Measurements from ENCODE around the gene DAAM1. TPM values are rescaled to one million over a fixed set of nuclear protein-coding genes. Genes with fewer than 3 reads are reported as not detected.

DAAM1 gene
- total and polyA plus RNA-seq, 8 donors = 5.8 to 204 (median 31.3) TPM

GRCh38 chr14:59273737-59274136, 85.3 kb downstream of the DAAM1 start:
- TF ChIP-seq POLR2AphosphoS5 (IDR thresholded peaks at IDR 0.05) = no peak
- no peak for TF ChIP-seq CTCF (IDR thresholded peaks at IDR 0.05)
- TF ChIP-seq POLR2A (IDR thresholded peaks at IDR 0.05) = no peak
- no peak for TF ChIP-seq EP300 (IDR thresholded peaks at IDR 0.05)
- Histone ChIP-seq H3K27me3 (no peaks in the 10 kb centered on the region), H3K9me3 (no peaks in the 10 kb centered on the region), H3K27ac (no peak overlapping the region), H3K4me3 (no peak overlapping the region), H3K36me3 (peaks cover 0 to 8% (median 6%) of the 10 kb centered on the region in 4 donors), H3K4me1 (peaks cover 0 to 54% (median 20%) of the 10 kb centered on the region in 4 donors)
- intact Hi-C loops (cut with DNase I; ENCODE audit: low total_unique reads) = no loop called here
- no peak for DNase-seq
- 89 to 97% (median 96%) methylated on average over 4 of the region's 4 CpGs for WGBS, 5 donors

GRCh38 chr14:59274991-59275391, 86.5 kb downstream of the DAAM1 start:
- H3K27me3 ChIP-seq = no peaks in the 10 kb centered on the region
- 57 to 75% (median 71%) methylated on average over 3 of the region's 3 CpGs for WGBS, 5 donors
- H3K4me1 ChIP-seq = peaks cover 0 to 54% (median 22%) of the 10 kb centered on the region in 4 donors
- peak overlapping the region in 3 of 5 donors; percentile 1 to 52 (median 15) for H3K27ac ChIP-seq
- DNase-seq = peak in 1 of 2 donors; percentile 27
- no peak overlapping the region for H3K4me3 ChIP-seq
- H3K36me3 ChIP-seq = no peaks in the 10 kb centered on the region
- intact Hi-C loops (cut with DNase I; ENCODE audit: low total_unique reads) = no loop called here
- TF ChIP-seq POLR2A (IDR thresholded peaks at IDR 0.05) = no peak
- no peak for TF ChIP-seq CTCF (IDR thresholded peaks at IDR 0.05)
- TF ChIP-seq EP300 (IDR thresholded peaks at IDR 0.05) = no peak
- TF ChIP-seq POLR2AphosphoS5 (IDR thresholded peaks at IDR 0.05) = no peak
- no peaks in the 10 kb centered on the region for H3K9me3 ChIP-seq

- peaks cover 0 to 51% (median 22%) of the 10 kb centered on the region in 4 donors for H3K4me1 ChIP-seq
- H3K9me3 ChIP-seq = no peaks in the 10 kb centered on the region
- H3K36me3 ChIP-seq = no peaks in the 10 kb centered on the region
- intact Hi-C loops (cut with DNase I; ENCODE audit: low total_unique reads) = no loop called here
- peak overlapping the region in 3 of 5 donors; percentile 1 to 52 (median 16) for H3K27ac ChIP-seq
- no peak overlapping the region for H3K4me3 ChIP-seq
- TF ChIP-seq POLR2AphosphoS5 (IDR thresholded peaks at IDR 0.05) = no peak
- TF ChIP-seq POLR2A (IDR thresholded peaks at IDR 0.05) = no peak
- TF ChIP-seq CTCF (IDR thresholded peaks at IDR 0.05) = no peak
- no peak for TF ChIP-seq EP300 (IDR thresholded peaks at IDR 0.05)
- no peak for DNase-seq
- H3K27me3 ChIP-seq = no peaks in the 10 kb centered on the region
Observed at GRCh38 chr14:59275668-59276067, 87.2 kb downstream of the DAAM1 start.

GRCh38 chr14:59276235-59276634, 87.8 kb downstream of the DAAM1 start:
- DNase-seq = no peak
- H3K9me3 ChIP-seq = no peaks in the 10 kb centered on the region
- no peak for TF ChIP-seq POLR2A (IDR thresholded peaks at IDR 0.05)
- TF ChIP-seq POLR2AphosphoS5 (IDR thresholded peaks at IDR 0.05) = no peak
- no peak for TF ChIP-seq EP300 (IDR thresholded peaks at IDR 0.05)
- no peak for TF ChIP-seq CTCF (IDR thresholded peaks at IDR 0.05)
- H3K27me3 ChIP-seq = no peaks in the 10 kb centered on the region
- H3K4me1 ChIP-seq = peaks cover 0 to 46% (median 22%) of the 10 kb centered on the region in 4 donors
- intact Hi-C loops (cut with DNase I; ENCODE audit: low total_unique reads) = no loop called here
- H3K36me3 ChIP-seq = no peaks in the 10 kb centered on the region
- H3K4me3 ChIP-seq = no peak overlapping the region
- H3K27ac ChIP-seq = peak overlapping the region in 2 of 5 donors; percentile 16 to 50
